Immature natural killer cell (primary cell): ENCODE results near the gene CREB3L2. TPM values are rescaled to one million over a fixed set of nuclear protein-coding genes. Genes with fewer than 3 reads are reported as not detected.
"Not testable (repeated sequence)": the region's sequence is repeated elsewhere in the genome, so short reads cannot be mapped to it uniquely, and the experiment has no call there.

Experiments used
- DNase-seq, 3 donors: peaks; one replicate each; pipeline ENCODE4 v3.0.0; 2022; ENCODE audit warnings: mixed read lengths in 1 of 3
- H3K27ac Mint-ChIP-seq, 6 donors: one replicate each; pipeline ENCODE4 v1.8.0; 2020; ENCODE audit warnings: mixed read lengths in 6 of 6, mild to moderate bottlenecking in 5 of 6, inconsistent platforms in 4 of 6, moderate library complexity in 3 of 6
- H3K27me3 Mint-ChIP-seq, 3 donors: one replicate each; pipeline ENCODE4 v1.8.0; 2020 to 2021; ENCODE audit warnings: low read depth in 3 of 3, mild to moderate bottlenecking in 3 of 3, mixed read lengths in 3 of 3, moderate library complexity in 3 of 3, inconsistent platforms in 1 of 3
- H3K36me3 Mint-ChIP-seq, 3 donors: one replicate each; pipeline ENCODE4 v1.8.0; 2020; ENCODE audit warnings: mixed read lengths in 3 of 3, inconsistent platforms in 2 of 3, mild to moderate bottlenecking in 2 of 3
- H3K4me1 Mint-ChIP-seq, 2 donors: one replicate each; pipeline ENCODE4 v1.8.0; 2020; ENCODE audit warnings: inconsistent platforms in 2 of 2, mild to moderate bottlenecking in 2 of 2, mixed read lengths in 2 of 2, moderate library complexity in 1 of 2
- H3K4me3 Mint-ChIP-seq, 5 donors: one replicate each; pipeline ENCODE4 v1.8.0; 2020; ENCODE audit warnings: mild to moderate bottlenecking in 5 of 5, mixed read lengths in 5 of 5, inconsistent platforms in 3 of 5, moderate library complexity in 3 of 5
- H3K9me3 Mint-ChIP-seq, 6 donors: one replicate each; pipeline ENCODE4 v1.8.0; 2020; ENCODE audit warnings: mild to moderate bottlenecking in 6 of 6, mixed read lengths in 6 of 6, inconsistent platforms in 4 of 6, moderate library complexity in 3 of 6
- polyA plus RNA-seq, 3 donors: library from polyadenylated mRNA; unstranded; fragments of 300-500 nt; fragmentation: Illumina TruSeq; gene quantifications; one replicate each; pipeline ENCODE4 v1.2.3, GENCODE V29; 2021

The CREB3L2 gene, protein sequence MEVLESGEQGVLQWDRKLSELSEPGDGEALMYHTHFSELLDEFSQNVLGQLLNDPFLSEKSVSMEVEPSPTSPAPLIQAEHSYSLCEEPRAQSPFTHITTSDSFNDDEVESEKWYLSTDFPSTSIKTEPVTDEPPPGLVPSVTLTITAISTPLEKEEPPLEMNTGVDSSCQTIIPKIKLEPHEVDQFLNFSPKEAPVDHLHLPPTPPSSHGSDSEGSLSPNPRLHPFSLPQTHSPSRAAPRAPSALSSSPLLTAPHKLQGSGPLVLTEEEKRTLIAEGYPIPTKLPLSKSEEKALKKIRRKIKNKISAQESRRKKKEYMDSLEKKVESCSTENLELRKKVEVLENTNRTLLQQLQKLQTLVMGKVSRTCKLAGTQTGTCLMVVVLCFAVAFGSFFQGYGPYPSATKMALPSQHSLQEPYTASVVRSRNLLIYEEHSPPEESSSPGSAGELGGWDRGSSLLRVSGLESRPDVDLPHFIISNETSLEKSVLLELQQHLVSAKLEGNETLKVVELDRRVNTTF
- 10 to 100 TPM; 10.8 to 21.6 (median 12.6) TPM for polyA plus RNA-seq

DNA sequence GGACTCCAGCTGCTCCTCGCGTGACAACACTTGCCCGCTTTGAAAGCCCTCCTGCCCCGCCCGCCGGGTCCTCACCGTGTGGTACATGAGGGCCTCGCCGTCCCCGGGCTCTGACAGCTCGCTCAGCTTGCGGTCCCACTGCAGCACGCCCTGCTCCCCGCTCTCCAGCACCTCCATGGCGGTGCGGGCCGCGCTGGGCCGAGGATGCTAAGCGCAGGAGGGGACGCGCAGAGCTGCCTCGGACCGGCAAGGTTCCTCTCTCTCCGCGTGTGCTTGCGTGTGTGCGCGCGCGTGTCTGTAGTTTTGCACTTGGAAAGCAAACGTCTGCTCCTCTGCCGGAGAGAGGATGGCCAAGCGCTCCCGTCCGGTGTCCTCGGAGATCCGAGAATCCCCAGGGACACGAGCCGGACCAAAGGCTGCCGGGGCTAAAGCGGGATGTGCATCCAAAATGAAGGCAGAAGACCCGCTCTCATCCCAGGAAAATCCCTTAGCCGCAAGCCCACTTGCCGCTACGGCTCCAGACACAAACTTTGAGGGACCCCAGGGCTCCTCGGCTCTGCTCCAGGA is at the start of gene CREB3L2:
Gene CREB3L2 (minus strand): TSS at position 558 of the 567 bp plus-strand sequence. CDS start 381 bp downstream, at position 177.
- peak; percentile 72 to 77 (median 73) for DNase-seq
- peaks cover 40 to 61% of the 10 kb centered on the region in 2 donors for H3K4me1 Mint-ChIP-seq
- peaks cover 2 to 14% (median 5%) of the 10 kb centered on the region in 3 donors for H3K27me3 Mint-ChIP-seq
- no peaks in the 10 kb centered on the region for H3K36me3 Mint-ChIP-seq
- H3K4me3 Mint-ChIP-seq = peak within 1 kb of the TSS; percentile 92 to 96 (median 94)
- H3K27ac Mint-ChIP-seq = peak within 1 kb of the TSS; percentile 83 to 96 (median 89)
- H3K9me3 Mint-ChIP-seq = no peaks in the 10 kb centered on the region

DNA sequence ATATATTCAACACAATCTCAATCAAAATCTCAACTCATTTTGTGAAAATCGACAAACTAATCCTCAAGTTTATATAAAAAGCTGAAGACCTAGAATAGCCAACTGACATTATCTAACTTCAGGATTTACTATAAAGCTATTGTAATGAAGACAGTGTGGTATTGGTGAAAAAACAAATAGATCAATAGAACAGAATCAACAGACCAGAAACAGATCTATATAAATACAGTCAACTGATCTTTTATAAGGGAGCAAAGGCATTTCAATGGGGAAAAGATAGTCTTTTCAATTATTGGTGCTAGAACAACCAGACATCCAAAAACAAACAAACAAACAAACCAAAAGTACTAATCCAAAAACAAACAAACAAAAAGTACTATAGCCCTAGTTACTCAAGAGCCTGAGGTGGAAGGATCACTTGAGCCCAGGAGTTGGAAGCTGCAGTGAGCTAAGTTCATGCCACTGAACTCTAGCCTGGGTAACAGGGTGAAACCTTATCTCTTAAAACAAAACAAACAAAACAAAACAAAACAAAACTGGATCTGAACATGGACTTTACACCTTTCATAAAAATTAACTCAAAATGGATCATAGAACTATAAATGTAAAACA is 47.7 kb upstream of the CREB3L2 start:
- no peaks in the 10 kb centered on the region for H3K4me1 Mint-ChIP-seq
- no peak for DNase-seq
- no peak overlapping the region for H3K27ac Mint-ChIP-seq
- H3K36me3 Mint-ChIP-seq = no peaks in the 10 kb centered on the region
- no peak overlapping the region for H3K4me3 Mint-ChIP-seq
- peaks cover 0 to 10% (median 0%) of the 10 kb centered on the region in 6 donors for H3K9me3 Mint-ChIP-seq
- peaks cover 1 to 3% (median 2%) of the 10 kb centered on the region in 3 donors for H3K27me3 Mint-ChIP-seq

DNA sequence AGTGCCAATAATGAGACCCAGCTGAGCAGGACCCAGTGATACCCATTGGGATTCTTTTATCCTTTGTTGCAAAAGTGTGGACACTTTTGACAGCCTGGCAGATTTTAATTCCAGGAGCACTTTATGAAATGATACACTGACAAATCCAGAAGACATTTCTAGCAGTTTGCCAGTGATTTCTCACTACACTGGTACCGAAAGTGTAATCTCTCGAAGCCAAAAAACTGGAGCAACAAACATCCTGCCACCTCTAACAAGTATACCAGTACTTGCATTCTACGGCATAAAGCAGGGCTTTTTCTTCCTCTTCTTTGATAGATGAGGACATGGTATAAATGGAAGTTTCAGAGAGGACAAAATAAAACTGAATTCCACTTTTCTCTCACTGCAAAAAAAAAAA is 46.0 kb upstream of the CREB3L2 start:
- no peaks in the 10 kb centered on the region for H3K36me3 Mint-ChIP-seq
- peaks cover 0 to 10% (median 0%) of the 10 kb centered on the region in 6 donors for H3K9me3 Mint-ChIP-seq
- no peak overlapping the region for H3K4me3 Mint-ChIP-seq
- no peak for DNase-seq
- H3K27me3 Mint-ChIP-seq = peaks cover 2 to 4% (median 3%) of the 10 kb centered on the region in 3 donors
- no peaks in the 10 kb centered on the region for H3K4me1 Mint-ChIP-seq
- no peak overlapping the region for H3K27ac Mint-ChIP-seq

DNA sequence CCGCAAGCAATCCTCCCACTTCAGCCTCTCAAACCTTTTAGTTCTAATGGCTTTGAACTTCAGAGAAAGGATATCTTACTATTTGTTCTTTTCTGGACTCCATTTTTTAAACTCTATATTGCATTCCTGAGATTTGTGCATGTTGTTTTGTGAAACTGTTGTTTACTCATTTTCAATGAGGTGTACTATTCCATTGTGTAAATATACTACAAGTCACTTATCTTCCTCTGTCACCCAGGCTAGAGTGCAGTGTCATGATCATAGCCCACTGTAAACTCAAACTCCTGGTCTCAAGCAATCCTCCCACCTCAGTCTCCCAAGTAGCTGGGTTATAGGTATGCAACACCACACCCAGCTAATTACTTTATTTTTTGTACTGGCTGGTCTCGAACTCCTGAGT is 43.0 kb upstream of the CREB3L2 start:
- Mint-ChIP-seq H3K27me3 (peaks cover 0 to 10% (median 4%) of the 10 kb centered on the region in 3 donors), H3K36me3 (no peaks in the 10 kb centered on the region), H3K4me3 (no peak overlapping the region), H3K4me1 (no peaks in the 10 kb centered on the region), H3K27ac (no peak overlapping the region), H3K9me3 (no peaks in the 10 kb centered on the region)
- DNase-seq = no peak

DNA sequence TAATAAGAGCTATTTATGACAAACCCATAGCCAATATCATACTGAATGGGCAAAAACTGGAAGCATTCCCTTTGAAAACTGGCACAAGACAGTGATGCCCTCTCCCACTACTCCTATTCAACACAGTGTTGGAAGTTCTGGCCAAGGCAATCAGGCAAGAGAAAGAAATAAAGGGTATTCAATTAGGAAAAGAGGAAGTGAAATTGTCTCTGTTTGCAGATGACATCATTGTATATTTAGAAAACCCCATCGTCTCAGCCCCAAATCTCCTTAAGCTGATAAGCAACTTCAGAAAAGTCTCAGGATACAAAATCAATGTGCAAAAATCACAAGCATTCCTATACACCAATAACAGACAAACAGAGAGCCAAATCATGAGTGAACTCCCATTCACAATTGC is 38.2 kb upstream of the CREB3L2 start:
- not testable (repeated sequence) for H3K27ac Mint-ChIP-seq, H3K4me3 Mint-ChIP-seq, H3K36me3 Mint-ChIP-seq, DNase-seq, H3K4me1 Mint-ChIP-seq, H3K9me3 Mint-ChIP-seq
- H3K27me3 Mint-ChIP-seq = peaks cover 2 to 22% (median 11%) of the 10 kb centered on the region in 3 donors

DNA sequence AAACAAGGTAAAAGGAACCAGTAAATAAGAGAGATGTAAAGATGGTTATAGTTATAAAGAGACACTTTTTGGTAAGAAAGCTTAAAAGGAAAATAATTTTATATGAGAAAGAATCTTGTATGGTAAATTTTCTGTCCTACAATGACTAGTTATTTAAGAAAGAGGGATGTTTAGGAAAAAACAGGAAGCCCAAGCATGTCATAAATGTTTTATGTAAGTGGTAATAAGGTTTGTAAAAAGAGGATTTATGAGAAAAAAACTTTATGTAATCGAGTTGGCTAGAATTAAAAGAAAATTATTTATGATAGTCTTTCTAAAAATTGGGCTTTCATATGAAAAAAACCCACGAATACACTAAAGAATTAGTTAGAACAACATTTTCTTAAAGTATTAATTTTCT is 34.2 kb upstream of the CREB3L2 start:
- Mint-ChIP-seq H3K36me3 (no peaks in the 10 kb centered on the region), H3K4me1 (no peaks in the 10 kb centered on the region), H3K4me3 (no peak overlapping the region), H3K9me3 (peaks cover 0 to 5% (median under 1%) of the 10 kb centered on the region in 6 donors), H3K27me3 (peaks cover 2 to 22% (median 9%) of the 10 kb centered on the region in 3 donors), H3K27ac (no peak overlapping the region)
- DNase-seq = no peak

DNA sequence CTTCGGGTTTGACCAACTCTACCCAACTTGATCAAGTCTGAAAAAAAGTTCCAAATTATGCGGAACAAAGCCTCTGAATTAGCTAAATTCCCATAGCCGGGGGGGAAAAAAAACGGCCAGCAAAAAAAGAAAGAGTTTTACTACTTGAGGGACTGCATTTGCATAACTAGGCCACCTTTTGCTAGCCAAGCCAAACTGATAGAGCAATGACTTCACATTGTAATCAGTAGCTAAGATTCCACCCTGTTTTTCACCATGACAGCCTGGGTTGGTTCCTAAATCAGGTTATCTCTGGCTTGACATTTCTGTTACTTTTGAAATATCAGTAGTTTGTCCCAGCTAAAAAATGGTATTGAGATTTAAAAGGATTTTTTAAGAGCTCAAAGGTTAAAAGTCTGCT is 31.4 kb upstream of the CREB3L2 start:
- Mint-ChIP-seq H3K4me1 (no peaks in the 10 kb centered on the region), H3K36me3 (no peaks in the 10 kb centered on the region), H3K4me3 (no peak overlapping the region), H3K9me3 (peaks cover 0 to 5% (median under 1%) of the 10 kb centered on the region in 6 donors), H3K27ac (no peak overlapping the region), H3K27me3 (peaks cover 1 to 6% (median 2%) of the 10 kb centered on the region in 3 donors)
- no peak for DNase-seq

DNA sequence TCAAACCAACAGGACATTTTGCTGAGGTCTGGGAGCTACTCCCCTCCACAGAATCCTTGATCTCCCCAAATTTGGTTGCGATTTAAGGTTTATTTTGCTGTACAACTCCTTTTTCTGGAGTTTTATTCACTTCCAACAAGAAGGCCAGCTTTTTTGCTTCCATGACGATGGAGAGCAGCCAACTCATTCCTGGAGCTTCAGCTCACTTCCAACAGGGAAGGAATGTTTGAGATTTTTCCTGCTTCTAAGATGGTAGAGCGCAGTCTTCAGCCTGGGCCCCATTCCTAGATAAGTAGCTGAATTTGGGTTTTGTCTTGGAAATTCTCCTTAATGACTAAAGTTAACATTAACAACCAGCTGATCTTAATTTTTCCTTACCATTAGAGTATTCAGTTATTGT is 30.9 kb upstream of the CREB3L2 start:
- Mint-ChIP-seq H3K4me3 (no peak overlapping the region), H3K27me3 (peaks cover 1 to 8% (median 2%) of the 10 kb centered on the region in 3 donors), H3K36me3 (no peaks in the 10 kb centered on the region), H3K4me1 (no peaks in the 10 kb centered on the region), H3K27ac (no peak overlapping the region), H3K9me3 (peaks cover 0 to 5% (median under 1%) of the 10 kb centered on the region in 6 donors)
- DNase-seq = no peak

DNA sequence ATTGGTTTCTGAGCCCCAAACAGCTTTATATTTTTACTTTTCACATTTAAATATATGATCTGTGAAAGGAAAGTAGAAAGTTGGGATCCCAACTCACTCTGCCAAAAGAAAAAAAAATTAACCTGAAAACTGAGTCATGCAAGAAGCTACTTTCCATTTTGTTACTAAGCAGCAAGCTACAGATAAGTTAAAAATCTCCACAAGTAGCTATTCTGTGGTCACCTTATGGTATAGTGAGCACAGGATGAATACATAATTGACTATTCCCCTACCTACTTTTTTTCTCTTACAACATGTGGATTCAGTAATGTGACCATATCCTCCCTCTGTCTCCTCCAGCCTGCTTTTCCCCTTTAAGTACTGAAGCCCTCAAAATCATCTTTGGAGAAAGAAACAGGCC is 30.3 kb upstream of the CREB3L2 start:
- no peaks in the 10 kb centered on the region for H3K4me1 Mint-ChIP-seq
- no peak overlapping the region for H3K27ac Mint-ChIP-seq
- H3K9me3 Mint-ChIP-seq = peaks cover 0 to 5% (median under 1%) of the 10 kb centered on the region in 6 donors
- no peaks in the 10 kb centered on the region for H3K36me3 Mint-ChIP-seq
- no peak for DNase-seq
- no peak overlapping the region for H3K4me3 Mint-ChIP-seq
- H3K27me3 Mint-ChIP-seq = peaks cover 2 to 10% (median 2%) of the 10 kb centered on the region in 3 donors

DNA sequence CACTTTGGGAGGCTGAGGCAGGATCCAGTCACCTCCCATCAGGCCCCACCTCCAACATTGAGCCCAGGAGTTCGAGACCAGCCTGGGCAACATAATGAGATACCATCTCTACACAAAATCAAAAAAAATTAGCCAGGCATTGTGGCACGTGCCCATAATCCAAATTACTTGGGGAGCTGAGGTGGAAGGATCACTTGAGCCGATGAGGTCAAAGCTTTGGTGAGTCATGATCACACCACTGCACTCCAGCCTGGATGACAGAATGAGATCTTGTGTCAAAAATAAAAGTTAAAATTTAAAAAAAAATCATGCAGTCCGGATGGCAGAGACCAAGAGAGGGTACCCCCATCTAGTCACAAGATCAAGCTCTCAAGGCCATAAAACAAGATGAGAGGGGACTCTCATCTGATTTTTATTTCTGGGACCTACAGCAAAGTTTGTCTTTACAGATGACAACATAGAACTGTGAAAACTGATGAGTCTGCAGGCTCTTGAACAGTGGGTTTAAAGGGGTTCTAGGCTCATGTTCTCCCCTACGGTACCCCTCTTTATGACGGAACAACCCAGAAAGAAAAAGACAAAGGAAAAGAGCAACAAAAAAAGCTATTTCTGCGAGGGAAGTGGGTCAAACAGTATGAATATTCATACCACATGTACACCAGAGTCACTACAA is 28.9 kb upstream of the CREB3L2 start:
- peaks cover 0 to 6% (median 5%) of the 10 kb centered on the region in 3 donors for H3K27me3 Mint-ChIP-seq
- H3K27ac Mint-ChIP-seq = no peak overlapping the region
- no peak for DNase-seq
- H3K4me1 Mint-ChIP-seq = no peaks in the 10 kb centered on the region
- peaks cover 0 to 3% (median 0%) of the 10 kb centered on the region in 6 donors for H3K9me3 Mint-ChIP-seq
- H3K36me3 Mint-ChIP-seq = peaks cover 0 to 4% (median 0%) of the 10 kb centered on the region in 3 donors
- H3K4me3 Mint-ChIP-seq = no peak overlapping the region

DNA sequence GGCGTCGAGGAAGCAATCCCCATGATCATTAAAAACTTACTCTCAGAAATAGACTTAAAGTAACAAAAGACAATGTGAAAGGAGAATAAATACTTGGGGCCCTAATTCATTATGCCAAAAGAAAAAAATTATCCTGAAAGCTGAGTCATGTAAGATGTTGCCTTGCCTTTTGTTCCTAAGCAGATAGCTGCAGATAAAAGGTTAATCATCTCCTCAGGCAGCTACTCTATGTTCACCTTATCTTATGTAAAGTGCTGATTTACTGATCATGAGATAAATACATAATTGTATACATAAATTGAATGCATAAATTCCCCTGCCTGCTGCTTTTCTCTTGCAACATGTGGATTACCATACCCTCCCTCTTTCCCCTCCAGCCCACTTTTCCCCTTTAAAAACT is 28.1 kb upstream of the CREB3L2 start:
- Mint-ChIP-seq H3K27me3 (peaks cover 0 to 6% (median 5%) of the 10 kb centered on the region in 3 donors), H3K4me3 (no peak overlapping the region), H3K9me3 (peaks cover 0 to 2% (median 0%) of the 10 kb centered on the region in 6 donors), H3K4me1 (no peaks in the 10 kb centered on the region), H3K36me3 (peaks cover 0 to 4% (median 0%) of the 10 kb centered on the region in 3 donors), H3K27ac (no peak overlapping the region)
- no peak for DNase-seq

DNA sequence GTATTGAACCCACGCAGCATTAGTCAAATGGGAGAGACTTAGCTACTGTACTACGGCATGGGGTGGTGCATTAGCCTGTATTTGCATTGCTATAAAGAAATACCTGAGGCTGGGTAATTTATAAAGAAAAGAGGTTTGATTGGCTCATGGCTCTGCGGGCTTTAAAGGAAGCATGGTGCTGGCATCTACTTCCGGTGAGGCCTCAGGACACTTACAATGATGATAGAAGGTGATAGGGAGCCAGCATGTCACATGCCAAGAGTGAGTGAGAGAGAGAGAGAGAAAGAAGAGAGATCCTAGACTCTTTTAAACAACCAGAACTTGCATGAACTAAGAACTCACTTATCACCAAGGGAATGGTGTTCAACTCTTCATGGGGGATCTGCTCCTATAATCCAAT is 27.2 kb upstream of the CREB3L2 start:
- peaks cover 0 to 4% (median 0%) of the 10 kb centered on the region in 3 donors for H3K36me3 Mint-ChIP-seq
- H3K9me3 Mint-ChIP-seq = no peaks in the 10 kb centered on the region
- H3K4me3 Mint-ChIP-seq = no peak overlapping the region
- no peak overlapping the region for H3K27ac Mint-ChIP-seq
- H3K4me1 Mint-ChIP-seq = peaks cover 0 to 2% of the 10 kb centered on the region in 2 donors
- peaks cover 0 to 6% (median 5%) of the 10 kb centered on the region in 3 donors for H3K27me3 Mint-ChIP-seq
- no peak for DNase-seq

DNA sequence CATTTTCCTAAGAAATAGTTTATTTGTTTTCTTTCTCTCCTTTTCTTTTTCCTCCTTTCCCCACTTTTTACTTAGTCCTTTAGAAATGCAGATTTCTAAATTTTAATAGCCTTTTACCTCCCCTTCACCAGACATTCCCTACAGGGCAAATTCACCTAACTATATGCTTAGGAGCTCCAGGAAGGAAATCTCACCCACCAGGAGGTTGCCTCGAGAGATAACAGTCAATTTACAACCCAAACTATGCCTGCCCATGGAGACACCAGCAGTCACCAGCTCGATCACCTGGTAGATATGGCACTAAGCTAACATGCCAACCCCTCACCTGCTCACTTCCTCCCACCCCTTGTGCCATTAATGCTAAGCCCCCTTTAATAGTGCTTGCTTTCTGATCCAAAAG is 25.2 kb upstream of the CREB3L2 start:
- peaks cover 0 to 9% of the 10 kb centered on the region in 2 donors for H3K4me1 Mint-ChIP-seq
- H3K27me3 Mint-ChIP-seq = peaks cover 0 to 6% (median 5%) of the 10 kb centered on the region in 3 donors
- H3K9me3 Mint-ChIP-seq = no peaks in the 10 kb centered on the region
- H3K27ac Mint-ChIP-seq = no peak overlapping the region
- no peak overlapping the region for H3K4me3 Mint-ChIP-seq
- peaks cover 0 to 4% (median 0%) of the 10 kb centered on the region in 3 donors for H3K36me3 Mint-ChIP-seq
- DNase-seq = no peak
